ENCODE data around the gene MYOF. TPM values are rescaled to one million over a fixed set of nuclear protein-coding genes. Genes with fewer than 3 reads are reported as not detected.
A peak's percentile ranks its signal among the peaks of the same experiment; 100 is the strongest.

Gene MYOF
- total and polyA plus RNA-seq, 2 of the 8 experiments (the other 6 are each of a cell fraction or from before 2014, with no cell fraction given), result 0.98 to 2.3 TPM

DNA sequence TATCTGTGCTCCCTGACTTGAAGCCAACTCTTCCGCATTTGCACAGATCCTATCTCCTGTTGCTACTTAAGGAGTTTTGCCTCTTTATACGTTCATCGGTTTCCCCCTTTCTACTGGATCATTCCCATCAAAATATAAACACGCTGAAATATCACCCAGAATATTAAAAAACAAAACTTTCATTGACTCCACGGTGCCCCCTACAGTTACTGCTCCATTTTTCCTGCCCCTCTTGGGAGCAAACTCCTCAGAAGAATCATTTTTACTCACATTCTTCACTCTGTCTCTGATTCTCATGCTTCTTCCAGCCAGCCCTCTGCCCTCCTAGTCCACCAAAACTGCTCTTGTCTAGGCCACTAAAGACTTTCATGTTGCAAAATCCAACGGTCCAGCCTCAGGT, 66.4 kb downstream of the MYOF start:
- no peak overlapping the region for H2AK5ac ChIP-seq (ENCODE audit: low read depth, low read length)
- no peak for DNase-seq (ENCODE audit: low read depth in 1 of 2, low spot score in 2 of 2)
- H3K36me3 ChIP-seq (ENCODE audit: control insufficient read depth in 2 of 4, insufficient read depth in 4 of 4, low read length in 3 of 4), result no peaks in the 10 kb centered on the region
- no peaks in the 10 kb centered on the region for H4K20me1 ChIP-seq (replicated peaks in 1 of 2; ENCODE audit: control insufficient read depth in 1 of 2, insufficient read depth in 2 of 2, low read length in 2 of 2)
- no peaks in the 10 kb centered on the region for H3K23me2 ChIP-seq (ENCODE audit: low read depth, low read length)
- H2AFZ ChIP-seq (ENCODE audit: low read length), result 0 out of 2 replicates have a peak overlapping the region, but pooled peaks have one; percentile 56
- H3K56ac ChIP-seq (replicated peaks; ENCODE audit: insufficient read length, low read depth, low read length), result no peak overlapping the region
- no peaks in the 10 kb centered on the region for H3K79me2 ChIP-seq (ENCODE audit: control insufficient read depth in 1 of 2, insufficient read depth in 2 of 2, low read length in 2 of 2)
- no peak overlapping the region for H3K4me2 ChIP-seq (ENCODE audit: insufficient read depth in 1 of 2, low read depth in 2 of 2, low read length in 2 of 2)
- no peak overlapping the region for H3K4me3 ChIP-seq (ENCODE audit: extremely low read depth in 1 of 4, insufficient read depth in 2 of 4, low read depth in 3 of 4, low read length in 4 of 4)
- 0 out of 2 replicates have a peak overlapping the region, but pooled peaks have one; percentile 46 for H2BK15ac ChIP-seq (ENCODE audit: low read length)
- H3K79me1 ChIP-seq (ENCODE audit: low read depth, low read length), result no peaks in the 10 kb centered on the region
- no peak overlapping the region for H2BK20ac ChIP-seq (ENCODE audit: low read length)
- peaks cover 0 to 4% (median 1%) of the 10 kb centered on the region in 4 experiments; a peak in 4 of 7 replicates for H3K4me1 ChIP-seq (replicated peaks in 1 of 4; ENCODE audit: control insufficient read depth in 3 of 4, insufficient read depth in 4 of 4, low read length in 3 of 4)
- no peak overlapping the region for H2BK5ac ChIP-seq (ENCODE audit: low read depth, low read length)
- peak overlapping the region; percentile 83 for H3K18ac ChIP-seq (ENCODE audit: extremely low read depth, low read length)
- no peak overlapping the region for H3K23ac ChIP-seq (ENCODE audit: insufficient read length)
- H4K8ac ChIP-seq (ENCODE audit: extremely low read depth, insufficient read depth, low read length), result no peak overlapping the region
- FAIRE-seq, result no peak
- no peak overlapping the region for H3K27ac ChIP-seq (ENCODE audit: low read depth, low read length)
- 69% methylated on average over 6 of the region's 6 CpGs; no CpG with 5 or more reads in 1 of the 2 experiments for WGBS, 2 experiments (ENCODE audit: extremely low coverage in 1 of 2, insufficient coverage in 1 of 2, insufficient read length in 1 of 2, insufficient replicate concordance in 2 of 2, low coverage in 1 of 2, low lambda C conversion rate in 2 of 2, missing lambda C conversion rate in 1 of 2)
- H4K91ac ChIP-seq (replicated peaks; ENCODE audit: insufficient read length, low read length), result no peak overlapping the region
- H3K27me3 ChIP-seq (replicated peaks in 1 of 4; ENCODE audit: control insufficient read depth in 3 of 4, extremely low read depth in 1 of 4, insufficient read depth in 3 of 4, low read length in 3 of 4), result no peaks in the 10 kb centered on the region
- H3K4ac ChIP-seq (replicated peaks; ENCODE audit: insufficient read length, low read depth, low read length), result no peak overlapping the region
- no peak overlapping the region for H4K5ac ChIP-seq (ENCODE audit: insufficient read length, low read depth, low read length)
- H2BK12ac ChIP-seq (ENCODE audit: low read depth, low read length), result no peak overlapping the region
- CTCF ChIA-PET (ENCODE audit: partially characterized antibody), result interaction anchor here (0.7 to 3.2 kb wide), 6 partner anchors 11 to 96 kb away, joined by 3 to 20 read pairs (median 4); partner anchors contain the start of gene MYOF
- no peak overlapping the region for H3K14ac ChIP-seq (ENCODE audit: insufficient read length)
- no peak overlapping the region for H2BK120ac ChIP-seq (replicated peaks; ENCODE audit: low read depth, low read length)
- H3K9me3 ChIP-seq (ENCODE audit: insufficient read depth in 2 of 2, low read depth in 1 of 2, low read length in 1 of 2), result no peaks in the 10 kb centered on the region
- peak in 1 of 2 experiments; percentile 10; a peak in 1 of 4 replicates for TF ChIP-seq RAD21 (IDR thresholded peaks at IDR 0.05 in 1 of 2, conservative IDR thresholded peaks at IDR 0.05 in 1 of 2; ENCODE audit: low read depth in 2 of 2, low read length in 2 of 2)
- TF ChIP-seq, protein P1, sequence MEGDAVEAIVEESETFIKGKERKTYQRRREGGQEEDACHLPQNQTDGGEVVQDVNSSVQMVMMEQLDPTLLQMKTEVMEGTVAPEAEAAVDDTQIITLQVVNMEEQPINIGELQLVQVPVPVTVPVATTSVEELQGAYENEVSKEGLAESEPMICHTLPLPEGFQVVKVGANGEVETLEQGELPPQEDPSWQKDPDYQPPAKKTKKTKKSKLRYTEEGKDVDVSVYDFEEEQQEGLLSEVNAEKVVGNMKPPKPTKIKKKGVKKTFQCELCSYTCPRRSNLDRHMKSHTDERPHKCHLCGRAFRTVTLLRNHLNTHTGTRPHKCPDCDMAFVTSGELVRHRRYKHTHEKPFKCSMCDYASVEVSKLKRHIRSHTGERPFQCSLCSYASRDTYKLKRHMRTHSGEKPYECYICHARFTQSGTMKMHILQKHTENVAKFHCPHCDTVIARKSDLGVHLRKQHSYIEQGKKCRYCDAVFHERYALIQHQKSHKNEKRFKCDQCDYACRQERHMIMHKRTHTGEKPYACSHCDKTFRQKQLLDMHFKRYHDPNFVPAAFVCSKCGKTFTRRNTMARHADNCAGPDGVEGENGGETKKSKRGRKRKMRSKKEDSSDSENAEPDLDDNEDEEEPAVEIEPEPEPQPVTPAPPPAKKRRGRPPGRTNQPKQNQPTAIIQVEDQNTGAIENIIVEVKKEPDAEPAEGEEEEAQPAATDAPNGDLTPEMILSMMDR (IDR thresholded peaks at IDR 0.05; ENCODE audit: control extremely low read depth in 1 of 3, insufficient read depth in 1 of 3, low read depth in 1 of 3, low read length in 3 of 3), result peak in 1 of 3 experiments; percentile 40; a peak in 2 of 4 replicates
- TF ChIP-seq CREB1 (IDR thresholded peaks at IDR 0.05), result no peak
- H3K9ac ChIP-seq (replicated peaks in 1 of 4; ENCODE audit: extremely low read depth in 1 of 4, low read depth in 3 of 4, low read length in 3 of 4), result no peak overlapping the region
- POLR2A ChIA-PET (ENCODE audit: partially characterized antibody), result no interaction called here
